Naive thymus-derived CD8-positive, alpha-beta T cell (primary cell): ENCODE results near the gene MRPL34. TPM values are rescaled to one million over a fixed set of nuclear protein-coding genes. Genes with fewer than 3 reads are reported as not detected.
"Not testable (repeated sequence)": the region's sequence is repeated elsewhere in the genome, so short reads cannot be mapped to it uniquely, and the experiment has no call there.

ENCODE experiments used
- ATAC-seq, 2 donors: fragments of 150-1000 bp; cut with Tn5 transposase in 1 of 2; sonication (Bioruptor Pico), chemical (Tn5 transposase) in 1 of 2; 1 replicate in 1 of 2; 2 replicates in 1 of 2; pipeline ENCODE4 v1.10.0; 2021; ENCODE audit warnings: mild to moderate bottlenecking in 2 of 2, moderate library complexity in 2 of 2
- POLR2A ChIA-PET: fragments of 350-600 bp; sonication (Branson Sonifier 250); formaldehyde crosslinking; loops from one replicate; lab custom pipeline; 2021; ENCODE audit warnings: antibody characterized with exemption; lab: Charles Lee
- DNase-seq, 10 donors: peaks; one replicate each; pipeline versions ENCODE4 v3.0.0 to v3.0.0-alpha.2; 2020 to 2022
- H3K27ac Mint-ChIP-seq, 10 donors: one replicate each; pipeline ENCODE4 v1.8.0; 2020 to 2022; ENCODE audit warnings: mild to moderate bottlenecking in 10 of 10, mixed read lengths in 10 of 10, moderate library complexity in 4 of 10, inconsistent platforms in 1 of 10
- H3K27me3 Mint-ChIP-seq, 5 donors: one replicate each; pipeline ENCODE4 v1.8.0; 2021 to 2022; ENCODE audit warnings: mixed read lengths in 5 of 5
- H3K36me3 Mint-ChIP-seq, 3 donors: one replicate each; pipeline ENCODE4 v1.8.0; 2020 to 2022; ENCODE audit warnings: mixed read lengths in 3 of 3, mild to moderate bottlenecking in 2 of 3, inconsistent platforms in 1 of 3
- H3K4me1 Mint-ChIP-seq, 4 donors: one replicate each; pipeline ENCODE4 v1.8.0; 2021 to 2022; ENCODE audit warnings: mixed read lengths in 4 of 4
- H3K4me3 Mint-ChIP-seq, 10 donors: one replicate each; pipeline ENCODE4 v1.8.0; 2020 to 2022; ENCODE audit warnings: mild to moderate bottlenecking in 10 of 10, mixed read lengths in 10 of 10, moderate library complexity in 6 of 10, inconsistent platforms in 1 of 10
- H3K9me3 Mint-ChIP-seq, 9 donors: one replicate each; pipeline ENCODE4 v1.8.0; 2020 to 2022; ENCODE audit warnings: mixed read lengths in 9 of 9, mild to moderate bottlenecking in 3 of 9, inconsistent platforms in 1 of 9, moderate library complexity in 1 of 9
- polyA plus RNA-seq, 3 donors: library from polyadenylated mRNA; unstranded; fragments of 300-500 nt; fragmentation: Illumina TruSeq; gene quantifications; one replicate each; pipeline ENCODE4 v1.2.3, GENCODE V29; 2021
- total RNA-seq, 8 experiments: library from RNA in 2 of 8; stranded (reverse) in 2 of 8; gene quantifications; one replicate each; pipeline ENCODE4 v1.2.3 and lab custom pipeline; 2021 to 2026

MRPL34 gene
- total and polyA plus RNA-seq, 5 experiments from 2014 or later = 69.3 to 221 (median 216) TPM

GRCh38 chr19:17266975-17267788, 38.5 kb upstream of the MRPL34 start, which contains the start of gene BABAM1:
Gene BABAM1 (plus strand): TSS chr19:17267443. CDS start chr19:17268807, 1,364 bp downstream.
- Mint-ChIP-seq H3K27ac (peak within 1 kb of the TSS; percentile 38 to 96 (median 78)), H3K36me3 (peaks cover 0 to 25% (median 5%) of the 10 kb centered on the region in 3 donors), H3K4me1 (peaks cover 7 to 27% (median 22%) of the 10 kb centered on the region in 4 donors), H3K27me3 (peaks cover 0 to 1% (median 0%) of the 10 kb centered on the region in 5 donors), H3K9me3 (no peaks in the 10 kb centered on the region), H3K4me3 (peak within 1 kb of the TSS; percentile 68 to 90 (median 83))
- DNase-seq = peak; percentile 78 to 99 (median 96)
- POLR2A ChIA-PET = interaction anchor here (0.6 to 3.4 kb wide), 14 partner anchors 10 to 182 kb away, joined by 3 to 20 read pairs (median 6); partner anchors contain the start of genes ANKLE1, DDA1, MRPL34 and MVB12A
- ATAC-seq = peak; percentile 94 to 96

- POLR2A ChIA-PET = interaction anchor here (0.7 to 3.4 kb wide), 3 partner anchors 36 to 107 kb away, joined by 3 to 17 read pairs (median 16); partner anchors contain the start of genes MRPL34 and USE1
- Mint-ChIP-seq H3K4me1 (peaks cover 7 to 27% (median 22%) of the 10 kb centered on the region in 4 donors), H3K27ac (peak overlapping the region in 1 of 10 donors; percentile 51), H3K36me3 (peaks cover 0 to 34% (median 9%) of the 10 kb centered on the region in 3 donors), H3K9me3 (no peaks in the 10 kb centered on the region), H3K4me3 (peak overlapping the region; percentile 24 to 90 (median 56)), H3K27me3 (peaks cover 0 to 1% (median 0%) of the 10 kb centered on the region in 5 donors)
- DNase-seq = no peak
- no peak for ATAC-seq
Measured at GRCh38 chr19:17268754-17269153, 36.9 kb upstream of the MRPL34 start.

- H3K9me3 Mint-ChIP-seq, H3K4me1 Mint-ChIP-seq, H3K27me3 Mint-ChIP-seq, ATAC-seq, H3K4me3 Mint-ChIP-seq, DNase-seq, POLR2A ChIA-PET: not testable (repeated sequence)
- Mint-ChIP-seq H3K36me3 (peaks cover 0 to 71% (median 21%) of the 10 kb centered on the region in 3 donors), H3K27ac (peak overlapping the region in 1 of 10 donors; percentile 13)
Measured at GRCh38 chr19:17274892-17275291, 30.8 kb upstream of the MRPL34 start.

- Mint-ChIP-seq H3K4me1 (peaks cover 0 to 7% (median 1%) of the 10 kb centered on the region in 4 donors), H3K4me3 (no peak overlapping the region), H3K9me3 (no peaks in the 10 kb centered on the region), H3K36me3 (peaks cover 0 to 64% (median 21%) of the 10 kb centered on the region in 3 donors), H3K27ac (no peak overlapping the region), H3K27me3 (no peaks in the 10 kb centered on the region)
- no peak for ATAC-seq
- POLR2A ChIA-PET = no interaction called here
- DNase-seq = no peak
Measured at GRCh38 chr19:17275441-17276175, 30.1 kb upstream of the MRPL34 start.

GRCh38 chr19:17279436-17279835, 26.2 kb upstream of the MRPL34 start:
- H3K27ac Mint-ChIP-seq = no peak overlapping the region
- no peaks in the 10 kb centered on the region for H3K27me3 Mint-ChIP-seq
- peak overlapping the region in 2 of 10 donors; percentile 10 to 13 for H3K4me3 Mint-ChIP-seq
- ATAC-seq (no peak), DNase-seq (no peak)
- H3K9me3 Mint-ChIP-seq = no peaks in the 10 kb centered on the region
- peaks cover 5 to 13% (median 6%) of the 10 kb centered on the region in 4 donors for H3K4me1 Mint-ChIP-seq
- POLR2A ChIA-PET = interaction anchor here (1.3 to 3.9 kb wide), 2 partner anchors 12 to 13 kb away, joined by 6 to 20 read pairs; partner anchors contain the start of gene BABAM1
- peaks cover 0 to 34% (median 10%) of the 10 kb centered on the region in 3 donors for H3K36me3 Mint-ChIP-seq

GRCh38 chr19:17281391-17282304, 24.0 kb upstream of the MRPL34 start, which contains the start of gene ANKLE1:
Gene ANKLE1 (plus strand): TSS chr19:17281901. CDS start chr19:17281921, 20 bp downstream.
- POLR2A ChIA-PET = interaction anchor here (0.6 to 3.9 kb wide), 11 partner anchors 11 to 173 kb away, joined by 3 to 20 read pairs (median 4); partner anchors contain the start of genes BABAM1, OCEL1 and USHBP1
- peak; percentile 36 to 50 for ATAC-seq
- H3K4me3 Mint-ChIP-seq = peak within 1 kb of the TSS; percentile 76 to 91 (median 83)

GRCh38 chr19:17282488-17283125, 23.1 kb upstream of the MRPL34 start:
- POLR2A ChIA-PET = interaction anchor here (1.5 to 3.9 kb wide), 3 partner anchors 10 to 22 kb away, joined by 4 to 20 read pairs (median 5); partner anchors contain the start of gene BABAM1
- no peak overlapping the region for H3K27ac Mint-ChIP-seq
- peak; percentile 91 to 94 for ATAC-seq

More at GRCh38 chr19:17281391-17282304, 24.0 kb upstream of the MRPL34 start, which contains the start of gene ANKLE1:
- no peaks in the 10 kb centered on the region for H3K27me3 Mint-ChIP-seq
- peak in 4 of 10 donors; percentile 22 to 41 (median 32) for DNase-seq
- peaks cover 5 to 10% (median 6%) of the 10 kb centered on the region in 4 donors for H3K4me1 Mint-ChIP-seq
- no peaks in the 10 kb centered on the region for H3K9me3 Mint-ChIP-seq
- H3K27ac Mint-ChIP-seq = peak within 1 kb of the TSS in 3 of 10 donors; percentile 14 to 56 (median 33)
- H3K36me3 Mint-ChIP-seq = peaks cover 0 to 16% (median 3%) of the 10 kb centered on the region in 3 donors

GRCh38 chr19:17283504-17283996, 22.1 kb upstream of the MRPL34 start:
- Mint-ChIP-seq H3K4me3 (peak overlapping the region in 7 of 10 donors; percentile 28 to 81 (median 59)), H3K27me3 (peaks cover 0 to 2% (median 1%) of the 10 kb centered on the region in 5 donors), H3K36me3 (peaks cover 0 to 3% (median 0%) of the 10 kb centered on the region in 3 donors), H3K4me1 (peaks cover 4 to 9% (median 6%) of the 10 kb centered on the region in 4 donors), H3K9me3 (no peaks in the 10 kb centered on the region), H3K27ac (peak overlapping the region in 2 of 10 donors; percentile 20 to 43)
- POLR2A ChIA-PET = interaction anchor here (0.6 kb wide), 1 partner anchor 79 kb away, joined by 4 read pairs; no protein-coding TSS in a partner anchor
- ATAC-seq (no peak), DNase-seq (no peak)

More at GRCh38 chr19:17282488-17283125, 23.1 kb upstream of the MRPL34 start:
- Mint-ChIP-seq H3K36me3 (peaks cover 0 to 7% (median under 1%) of the 10 kb centered on the region in 3 donors), H3K27me3 (peaks cover 0 to 2% (median 0%) of the 10 kb centered on the region in 5 donors), H3K4me1 (peaks cover 4 to 9% (median 6%) of the 10 kb centered on the region in 4 donors), H3K9me3 (no peaks in the 10 kb centered on the region), H3K4me3 (peak overlapping the region; percentile 76 to 91 (median 83))
- peak; percentile 63 to 89 (median 78) for DNase-seq

- peak overlapping the region in 1 of 10 donors; percentile 60 for H3K4me3 Mint-ChIP-seq
- POLR2A ChIA-PET = interaction anchor here (0.5 kb wide), 1 partner anchor 20 kb away, joined by 10 read pairs; no protein-coding TSS in a partner anchor
- peaks cover 4 to 11% (median 6%) of the 10 kb centered on the region in 4 donors for H3K4me1 Mint-ChIP-seq
- ATAC-seq (no peak), DNase-seq (no peak)
- peaks cover 0 to 2% (median 1%) of the 10 kb centered on the region in 5 donors for H3K27me3 Mint-ChIP-seq
- no peaks in the 10 kb centered on the region for H3K36me3 Mint-ChIP-seq
- H3K9me3 Mint-ChIP-seq = no peaks in the 10 kb centered on the region
- H3K27ac Mint-ChIP-seq = no peak overlapping the region
Measured at GRCh38 chr19:17285415-17286135, 20.1 kb upstream of the MRPL34 start.

GRCh38 chr19:17286263-17286662, 19.4 kb upstream of the MRPL34 start:
- H3K27ac Mint-ChIP-seq = no peak overlapping the region
- no peaks in the 10 kb centered on the region for H3K36me3 Mint-ChIP-seq
- peaks cover 0 to 2% (median 1%) of the 10 kb centered on the region in 5 donors for H3K27me3 Mint-ChIP-seq
- no peaks in the 10 kb centered on the region for H3K9me3 Mint-ChIP-seq
- DNase-seq = no peak
- peaks cover 4 to 10% (median 6%) of the 10 kb centered on the region in 4 donors for H3K4me1 Mint-ChIP-seq
- no peak overlapping the region for H3K4me3 Mint-ChIP-seq
- ATAC-seq = no peak
- POLR2A ChIA-PET = no interaction called here
